Measurements from ENCODE around the gene FAM20A.

FAM20A gene

DNA sequence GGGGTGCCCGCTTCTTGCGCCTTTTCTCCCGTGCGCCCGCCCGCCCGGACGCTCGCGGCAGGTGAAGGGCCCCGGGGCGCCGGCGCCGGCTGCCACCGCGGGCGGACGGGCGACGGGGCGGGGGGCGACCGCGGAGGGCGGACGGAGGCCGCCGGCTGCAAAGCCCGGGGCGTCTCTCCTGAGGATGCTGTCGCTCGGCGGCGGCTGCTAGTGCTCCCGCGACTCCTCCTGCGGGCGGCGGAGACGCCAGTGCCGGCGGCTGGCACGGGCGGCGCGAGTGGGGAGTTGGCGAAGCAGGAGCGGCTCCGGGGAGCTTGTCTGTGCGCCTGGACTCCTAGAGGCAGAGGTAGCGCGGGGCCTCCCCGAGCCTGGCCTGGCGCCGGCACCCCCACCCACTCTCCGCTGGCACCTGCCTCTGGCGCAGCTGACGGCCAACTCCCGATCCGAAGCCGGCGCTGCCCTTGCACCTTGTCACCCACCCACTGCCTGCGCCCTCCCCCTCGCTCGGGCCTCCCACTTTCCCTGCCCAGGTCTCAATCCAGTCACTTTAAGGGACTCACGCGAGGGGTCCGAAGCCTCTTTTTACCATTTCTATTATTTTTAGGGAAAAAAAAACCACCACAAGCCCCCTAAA is at the start of gene FAM20A:
FAM20A (minus strand) TSS at position 437 of the 634 bp plus-strand sequence. CDS start 701 bp downstream, outside the sequence.
- in situ Hi-C loops (cut with MboI; ENCODE audit: low sequenced_read_pairs) = no loop called here

DNA sequence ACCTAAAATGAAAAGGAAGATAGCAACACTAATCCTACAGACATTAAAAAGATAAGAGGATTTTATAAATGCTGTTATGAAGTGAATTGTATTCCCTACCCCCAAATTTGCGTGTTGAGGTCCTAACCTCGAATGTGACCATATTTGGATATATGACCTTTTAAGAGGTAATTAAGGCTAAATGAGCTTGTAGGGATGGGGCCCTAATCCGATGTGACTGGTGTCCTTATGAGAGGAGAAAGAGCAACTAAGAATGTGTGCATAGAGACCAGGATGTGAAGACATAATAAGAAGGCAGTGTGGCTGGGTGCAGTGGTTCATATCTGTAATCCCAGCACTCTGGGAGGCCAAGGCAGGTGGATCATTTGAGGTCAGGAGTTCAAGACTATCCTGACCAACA is 48.2 kb upstream of the FAM20A start:
- in situ Hi-C loops (cut with MboI; ENCODE audit: low sequenced_read_pairs) = no loop called here

DNA sequence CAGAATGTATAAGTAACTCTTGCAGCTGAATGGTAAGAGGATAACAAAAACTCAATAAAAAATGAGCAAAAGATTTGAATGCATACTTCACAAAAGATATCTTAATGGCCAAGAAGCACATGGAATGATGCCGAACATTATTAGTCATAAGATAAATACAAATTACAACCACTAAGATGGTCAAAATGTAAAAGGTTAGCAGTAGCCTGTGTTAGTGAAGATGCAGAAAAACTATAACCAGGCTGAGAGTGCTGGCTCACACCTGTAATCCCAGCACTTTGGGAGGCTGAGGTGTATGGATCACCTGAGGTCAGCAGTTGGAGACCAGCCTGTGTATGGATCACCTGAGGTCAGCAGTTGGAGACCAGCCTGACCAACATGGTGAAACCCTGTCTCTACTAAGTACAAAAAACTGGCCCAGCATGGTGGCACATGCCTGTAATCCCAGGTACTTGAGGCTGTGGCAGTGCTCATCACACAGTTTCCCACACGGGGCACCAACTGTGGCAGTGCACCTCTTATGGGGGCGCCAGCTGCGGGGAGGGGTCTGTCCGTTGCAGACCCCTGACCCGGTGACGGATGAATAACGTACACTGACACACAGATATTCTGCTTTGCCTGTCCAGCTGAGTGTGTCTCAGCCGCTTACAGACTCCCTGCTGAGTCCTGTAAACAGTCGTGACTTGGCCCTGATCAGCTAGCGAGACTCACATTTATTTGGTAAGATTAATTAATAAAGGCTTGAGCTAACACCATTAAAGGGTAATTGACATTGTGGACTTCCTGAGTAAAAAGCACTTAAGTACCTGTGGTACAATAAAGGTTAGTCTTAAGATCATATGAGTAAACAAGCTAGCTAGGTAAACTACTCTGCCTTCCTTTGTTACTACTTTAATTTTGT is 45.7 kb upstream of the FAM20A start:
- in situ Hi-C loops (cut with MboI; ENCODE audit: low sequenced_read_pairs) = no loop called here

DNA sequence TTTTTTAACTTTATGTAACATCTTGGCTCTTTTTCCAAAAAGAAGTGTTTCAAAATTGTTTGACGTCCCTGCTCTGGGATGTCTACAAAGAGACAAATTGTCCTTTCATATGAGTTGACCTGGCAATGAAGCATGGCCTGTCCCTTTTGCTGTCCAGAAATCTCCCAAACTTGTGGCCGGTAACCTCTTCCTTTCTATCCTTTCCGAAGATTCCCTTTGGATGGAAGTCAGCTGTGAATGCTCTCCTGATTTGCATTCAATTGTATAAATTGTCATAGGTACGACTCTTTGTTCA is 40.9 kb upstream of the FAM20A start:
- in situ Hi-C loops (cut with MboI; ENCODE audit: low sequenced_read_pairs) = no loop called here

DNA sequence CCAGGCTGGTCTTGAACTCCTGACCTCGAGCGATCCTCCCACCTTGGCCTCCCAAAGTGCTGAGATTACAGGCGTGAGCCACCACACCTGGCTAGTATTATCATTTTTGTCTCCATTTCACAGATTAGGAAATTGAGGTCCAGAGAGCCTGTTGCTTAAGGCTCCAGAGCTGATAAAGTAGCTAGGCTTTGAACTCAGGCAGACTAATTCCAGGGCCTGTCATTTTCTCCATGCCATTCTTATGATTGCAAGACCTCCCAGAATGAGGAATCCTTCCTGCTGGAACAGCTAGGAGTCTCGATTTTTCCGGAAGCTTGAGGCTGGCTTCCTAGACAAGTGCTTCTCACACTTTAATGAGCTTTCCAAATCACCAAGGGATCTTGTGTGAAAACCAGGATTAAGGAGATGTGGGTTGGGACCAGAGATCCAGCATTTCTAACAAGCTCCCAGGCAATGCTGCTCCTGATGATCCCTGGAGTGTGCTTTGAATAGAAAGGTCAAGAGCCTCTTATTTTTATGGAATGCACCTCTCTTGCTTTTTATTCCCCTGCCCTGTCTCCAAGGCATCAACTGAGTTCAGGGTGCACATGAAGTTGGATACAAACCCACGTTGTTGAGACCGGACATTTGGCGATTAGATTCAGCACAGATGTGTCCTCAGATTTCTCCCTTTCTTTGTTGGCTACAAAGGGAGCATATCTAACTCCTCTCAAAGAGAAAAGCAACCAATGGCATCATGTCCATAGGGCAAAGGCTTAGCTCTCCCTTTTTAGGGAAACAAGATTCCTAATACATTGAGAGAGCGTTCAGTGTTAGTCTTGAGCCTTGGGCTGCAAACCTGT is 40.3 kb upstream of the FAM20A start:
- in situ Hi-C loops (cut with MboI; ENCODE audit: low sequenced_read_pairs) = no loop called here

DNA sequence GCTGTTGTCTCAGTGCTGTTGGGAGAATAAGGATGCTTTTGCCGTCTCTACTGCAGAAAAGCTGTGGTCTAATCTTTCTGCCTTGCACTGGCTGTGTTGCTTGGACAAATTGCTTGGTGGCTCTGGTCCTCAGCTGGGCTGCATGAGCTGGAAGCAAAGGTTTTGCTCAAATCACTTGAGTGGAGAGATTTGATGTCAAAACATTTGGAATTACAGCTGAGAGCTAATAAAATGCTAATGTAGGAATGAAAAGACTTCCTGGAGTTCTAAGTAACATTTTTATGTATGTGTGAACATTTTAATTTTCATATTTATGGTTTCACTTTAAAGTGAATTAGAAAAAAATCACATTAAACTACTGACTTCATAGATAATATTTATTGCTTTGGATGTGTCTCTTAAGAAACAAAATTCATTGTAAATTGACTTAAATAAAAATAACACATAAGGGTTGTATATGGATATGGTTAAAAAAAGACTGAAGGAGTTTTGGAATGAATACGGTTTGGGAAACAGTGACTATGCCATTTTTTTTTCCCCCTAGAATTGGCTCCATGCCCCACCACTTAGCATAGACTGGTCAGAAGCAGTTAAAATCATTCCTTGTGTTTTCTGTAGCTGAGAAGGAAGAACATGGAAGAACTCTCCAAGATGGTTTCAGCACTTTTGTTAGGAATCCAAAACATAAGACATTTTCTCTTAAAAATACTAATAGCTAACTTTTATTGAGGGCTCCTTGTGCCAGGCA is 39.2 kb upstream of the FAM20A start:
- in situ Hi-C loops (cut with MboI; ENCODE audit: low sequenced_read_pairs) = no loop called here

DNA sequence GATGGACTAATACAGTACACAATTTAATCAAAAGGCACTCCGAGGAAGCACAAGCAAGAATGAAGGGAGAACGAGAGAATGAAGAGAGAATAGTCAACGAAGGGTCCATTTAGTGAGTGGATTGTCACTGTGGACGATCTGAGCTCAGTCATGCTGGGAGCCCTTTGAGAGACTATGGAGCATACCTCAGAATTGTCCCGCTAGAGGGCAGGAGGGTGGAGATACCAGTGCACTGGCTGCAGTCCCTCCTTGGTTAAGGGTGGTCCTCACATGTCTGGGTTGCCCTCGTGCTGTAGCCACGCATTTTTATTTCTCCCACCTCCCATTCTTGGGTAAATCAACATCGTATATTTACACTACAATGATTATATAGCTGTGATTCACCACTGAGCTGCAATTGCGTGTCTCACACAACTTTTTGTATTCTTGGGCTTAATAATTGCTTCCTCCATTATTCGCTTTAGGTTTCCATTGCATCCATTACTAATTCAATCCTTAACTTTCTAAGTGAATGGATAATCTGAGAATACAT is 33.2 kb upstream of the FAM20A start:
- in situ Hi-C loops (cut with MboI; ENCODE audit: low sequenced_read_pairs) = no loop called here

DNA sequence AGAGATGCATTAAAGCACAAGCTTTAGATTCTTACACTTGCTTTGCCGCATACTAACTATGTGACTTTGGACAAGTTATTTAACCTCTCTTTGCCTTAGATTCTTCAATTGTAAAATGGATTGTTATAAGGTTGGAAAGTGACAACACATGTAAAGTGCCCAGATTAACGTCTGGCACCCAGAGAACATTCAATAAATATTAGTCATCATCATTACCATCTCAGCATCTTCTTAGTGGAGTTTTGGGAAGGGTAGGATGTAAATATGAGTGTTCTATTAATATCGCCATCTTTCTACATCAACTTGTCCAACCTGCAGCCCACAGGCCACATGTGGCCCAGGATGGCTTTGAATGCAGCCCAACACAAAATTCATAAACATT is 27.4 kb upstream of the FAM20A start:
- in situ Hi-C loops (cut with MboI; ENCODE audit: low sequenced_read_pairs) = no loop called here

DNA sequence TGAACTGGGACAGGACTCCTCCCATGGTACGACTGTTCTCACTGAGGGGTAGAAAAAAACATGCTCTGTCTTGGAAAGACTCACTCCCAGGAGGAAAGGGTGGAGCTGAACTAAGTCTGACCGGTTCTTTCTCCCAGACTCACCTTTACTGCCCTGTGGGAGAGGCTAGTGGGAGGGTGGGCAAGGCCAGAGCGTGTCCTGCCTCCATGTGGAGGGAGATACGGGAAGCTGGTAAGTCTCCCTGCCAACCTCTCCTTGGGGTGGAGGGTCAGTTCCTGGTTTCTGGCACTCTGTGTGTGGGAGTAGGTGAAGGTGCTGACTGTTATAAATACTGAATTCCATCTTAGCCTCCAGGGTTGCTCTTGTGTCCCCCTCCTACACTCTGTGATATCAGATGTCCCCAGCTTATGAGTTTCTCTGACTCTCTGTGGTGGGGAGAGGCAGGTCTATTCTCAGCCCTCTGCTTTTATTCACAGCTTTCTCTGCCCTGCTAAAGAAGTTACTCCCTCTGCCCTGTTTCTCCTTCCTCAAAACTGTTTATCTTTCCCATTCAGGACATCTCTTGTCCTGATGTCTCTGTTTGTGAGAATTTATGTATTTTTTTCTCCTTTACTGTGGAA is 26.9 kb upstream of the FAM20A start:
- in situ Hi-C loops (cut with MboI; ENCODE audit: low sequenced_read_pairs) = no loop called here

DNA sequence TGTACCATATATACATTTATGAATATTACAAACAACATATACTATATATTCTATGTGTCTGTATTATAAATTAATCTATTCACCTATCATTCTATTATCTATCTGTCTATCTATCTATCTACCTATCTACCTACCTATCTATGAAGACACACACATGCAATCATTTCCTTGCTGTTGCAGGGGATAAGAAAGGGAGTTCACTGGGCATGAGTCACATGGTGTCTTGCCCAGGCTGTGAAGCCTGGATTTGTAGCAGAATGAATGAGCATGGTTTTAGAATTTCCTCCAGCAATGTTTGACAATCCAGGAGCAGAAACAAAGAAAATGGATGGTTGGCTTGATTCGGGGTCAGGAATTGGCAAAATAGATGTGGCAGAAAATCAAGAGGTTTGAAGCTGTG is 23.2 kb upstream of the FAM20A start:
- in situ Hi-C loops (cut with MboI; ENCODE audit: low sequenced_read_pairs) = no loop called here

DNA sequence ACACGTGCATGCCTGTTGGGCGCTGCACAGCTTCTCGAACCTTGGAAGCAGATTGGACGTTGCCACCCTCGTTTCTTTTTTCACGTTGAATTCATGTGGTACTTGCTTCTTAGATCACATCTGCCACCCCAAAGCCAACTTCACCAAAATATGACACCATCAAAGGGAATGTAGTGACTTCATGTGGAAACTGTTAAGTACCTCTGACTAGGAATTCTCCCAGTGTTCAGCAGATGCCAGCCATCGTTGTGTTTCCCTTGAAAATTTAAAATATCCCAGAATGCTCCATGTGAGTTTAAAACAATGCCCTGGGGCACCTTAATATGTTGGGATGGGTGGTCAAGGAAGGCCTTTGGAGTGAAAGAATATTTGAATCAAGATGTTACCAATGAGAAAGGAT is 22.6 kb upstream of the FAM20A start:
- in situ Hi-C loops (cut with MboI; ENCODE audit: low sequenced_read_pairs) = no loop called here

DNA sequence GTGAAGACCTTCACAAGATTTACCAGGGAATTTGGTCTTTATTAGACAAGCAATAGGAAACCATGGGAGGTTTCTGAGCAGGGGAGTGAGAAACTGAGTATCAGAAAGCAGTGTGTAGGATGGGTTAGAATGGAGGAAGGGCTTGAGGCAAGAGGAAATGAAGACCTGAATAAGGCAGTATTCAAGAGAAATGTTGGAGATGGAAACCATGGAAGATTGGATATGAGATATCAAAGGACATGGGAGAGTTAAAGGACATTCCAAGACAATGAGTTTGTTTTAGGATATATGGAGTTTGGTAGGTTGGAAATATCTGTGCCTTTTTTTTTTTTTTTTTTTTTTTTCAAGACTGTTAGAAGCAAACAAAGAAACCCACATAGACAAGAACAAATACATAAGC is 21.3 kb upstream of the FAM20A start:
- in situ Hi-C loops (cut with MboI; ENCODE audit: low sequenced_read_pairs) = no loop called here

DNA sequence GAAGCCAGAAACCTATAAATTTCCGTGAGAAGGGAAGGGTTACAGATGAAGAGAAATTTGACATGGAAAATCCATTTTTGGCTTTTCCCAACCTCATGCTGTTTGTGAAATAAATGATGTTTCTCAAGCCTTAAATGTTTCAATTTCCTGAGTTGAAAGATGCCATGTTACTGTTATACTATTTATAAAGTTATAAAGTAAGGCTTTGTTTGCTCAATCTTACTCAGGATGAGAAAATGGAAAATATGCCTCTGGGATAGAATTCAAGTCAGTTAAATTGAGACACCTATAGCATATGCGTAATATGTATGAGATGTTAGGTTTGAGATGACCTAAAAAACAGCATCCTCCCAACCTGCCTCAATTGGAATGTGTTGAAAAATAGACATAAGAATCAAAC is 19.9 kb upstream of the FAM20A start:
- in situ Hi-C loops (cut with MboI; ENCODE audit: low sequenced_read_pairs) = no loop called here

DNA sequence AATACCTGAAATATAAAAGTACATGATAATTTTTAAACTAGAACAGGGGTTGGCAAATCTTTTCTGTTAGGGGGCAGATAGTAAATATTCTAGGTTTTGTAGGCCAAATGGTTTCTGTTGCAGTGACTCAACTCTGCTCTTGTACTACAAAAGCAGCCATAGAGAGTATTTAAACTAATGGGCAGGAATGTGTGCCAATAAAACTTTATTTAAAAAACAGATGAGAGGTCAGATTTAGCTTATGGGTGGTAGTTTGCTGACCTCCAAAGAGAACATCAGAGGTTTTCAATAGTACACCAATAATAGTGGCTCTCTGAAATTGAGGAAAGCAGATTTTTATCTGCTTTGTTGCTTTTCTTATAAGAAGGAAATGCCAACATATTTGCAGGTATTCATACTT is 15.2 kb upstream of the FAM20A start:
- in situ Hi-C loops (cut with MboI; ENCODE audit: low sequenced_read_pairs) = no loop called here

DNA sequence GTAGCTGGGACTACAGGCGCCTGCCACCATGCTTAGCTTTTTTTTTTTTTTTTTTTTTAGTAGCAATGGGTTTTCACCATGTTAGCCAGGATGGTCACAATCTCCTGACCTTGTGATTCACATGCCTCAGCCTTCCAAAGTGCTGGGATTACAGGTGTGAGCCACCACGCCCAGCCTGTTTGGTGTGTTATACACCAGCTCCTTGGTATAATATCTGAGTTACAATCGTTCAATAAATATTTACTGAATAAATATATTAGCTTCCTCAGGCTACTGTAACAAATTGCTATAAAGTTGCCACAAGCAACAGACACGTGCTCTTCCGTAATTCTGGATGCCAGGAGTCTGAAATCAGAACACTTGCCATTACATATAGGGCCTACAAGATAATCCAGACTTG is 13.6 kb upstream of the FAM20A start:
- in situ Hi-C loops (cut with MboI; ENCODE audit: low sequenced_read_pairs) = no loop called here

DNA sequence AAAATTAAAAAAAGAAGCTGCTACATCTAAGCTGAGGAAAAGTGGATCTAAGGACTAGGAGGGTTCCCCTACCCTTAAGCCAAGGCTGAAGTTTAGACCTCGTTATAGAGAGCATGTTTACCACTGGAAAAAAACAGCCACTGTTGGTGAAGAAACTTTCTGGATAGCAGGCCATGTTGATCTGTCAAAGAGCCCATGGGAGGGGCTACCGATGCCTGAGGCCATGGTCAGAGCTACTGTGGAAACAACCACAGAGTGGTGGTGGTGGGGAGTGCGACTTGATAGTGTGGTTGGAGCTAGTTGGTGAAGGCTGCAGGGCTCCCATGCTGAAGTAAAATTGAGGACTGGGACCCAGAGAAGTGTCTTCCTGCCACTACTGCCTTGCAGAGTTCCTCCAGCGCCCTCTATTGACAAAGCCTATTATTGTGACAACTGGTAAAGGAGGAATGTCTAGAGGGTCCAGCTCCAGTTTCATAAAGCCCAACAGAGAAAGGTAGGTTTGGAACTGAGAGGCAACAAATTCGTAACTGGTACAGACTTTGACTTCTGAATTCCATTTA is 12.7 kb upstream of the FAM20A start:
- in situ Hi-C loops (cut with MboI; ENCODE audit: low sequenced_read_pairs) = no loop called here

DNA sequence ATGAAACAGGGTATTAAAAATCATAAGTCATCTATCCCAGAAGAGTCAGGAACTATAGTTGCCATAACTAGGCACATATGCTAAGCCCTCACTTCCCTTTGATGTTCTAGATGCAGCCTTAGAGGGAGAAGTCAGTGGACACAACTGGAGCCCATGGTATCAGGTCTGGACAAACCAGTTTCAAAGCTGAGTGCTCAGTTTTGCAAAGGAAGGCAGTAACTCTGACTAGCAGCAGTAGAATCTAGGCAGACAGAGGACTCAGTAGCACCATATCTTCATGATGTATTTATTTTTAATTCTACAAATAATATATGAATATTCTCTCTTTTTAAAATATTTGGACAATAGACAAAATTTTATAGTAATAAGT is 11.7 kb upstream of the FAM20A start:
- in situ Hi-C loops (cut with MboI; ENCODE audit: low sequenced_read_pairs) = no loop called here

DNA sequence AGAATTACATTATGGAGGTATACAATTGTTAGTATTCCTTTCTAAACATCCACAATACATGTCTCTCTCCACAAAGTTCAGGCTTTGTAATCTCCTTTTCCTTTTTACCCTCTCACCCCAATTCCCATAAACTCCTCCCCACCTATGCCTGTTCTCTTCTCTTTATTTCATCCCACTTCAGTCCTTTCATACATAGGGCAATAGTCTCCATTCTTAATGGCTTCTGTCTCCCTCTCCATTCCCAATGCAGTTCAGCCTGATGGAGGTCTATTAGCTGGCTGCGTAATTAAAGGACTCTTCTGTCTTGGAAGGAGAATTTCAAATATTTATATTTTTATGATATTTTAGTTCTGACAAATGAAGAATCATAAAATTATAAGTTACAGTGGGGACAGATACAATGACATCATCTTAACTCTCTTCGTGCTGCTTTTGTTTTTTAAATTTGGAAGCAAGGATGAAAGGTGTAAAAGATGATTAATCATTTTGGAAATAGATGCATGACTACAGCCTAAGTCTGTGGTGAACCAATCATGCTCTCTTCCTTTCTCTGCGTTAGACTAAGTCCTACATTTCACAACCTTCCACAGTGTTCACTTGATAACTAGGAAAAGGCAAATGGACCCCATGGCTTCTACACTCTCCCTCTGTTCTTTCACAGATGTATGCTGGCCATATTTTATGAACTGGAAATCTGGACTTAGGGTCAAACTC is 11.2 kb upstream of the FAM20A start:
- in situ Hi-C loops (cut with MboI; ENCODE audit: low sequenced_read_pairs) = no loop called here

DNA sequence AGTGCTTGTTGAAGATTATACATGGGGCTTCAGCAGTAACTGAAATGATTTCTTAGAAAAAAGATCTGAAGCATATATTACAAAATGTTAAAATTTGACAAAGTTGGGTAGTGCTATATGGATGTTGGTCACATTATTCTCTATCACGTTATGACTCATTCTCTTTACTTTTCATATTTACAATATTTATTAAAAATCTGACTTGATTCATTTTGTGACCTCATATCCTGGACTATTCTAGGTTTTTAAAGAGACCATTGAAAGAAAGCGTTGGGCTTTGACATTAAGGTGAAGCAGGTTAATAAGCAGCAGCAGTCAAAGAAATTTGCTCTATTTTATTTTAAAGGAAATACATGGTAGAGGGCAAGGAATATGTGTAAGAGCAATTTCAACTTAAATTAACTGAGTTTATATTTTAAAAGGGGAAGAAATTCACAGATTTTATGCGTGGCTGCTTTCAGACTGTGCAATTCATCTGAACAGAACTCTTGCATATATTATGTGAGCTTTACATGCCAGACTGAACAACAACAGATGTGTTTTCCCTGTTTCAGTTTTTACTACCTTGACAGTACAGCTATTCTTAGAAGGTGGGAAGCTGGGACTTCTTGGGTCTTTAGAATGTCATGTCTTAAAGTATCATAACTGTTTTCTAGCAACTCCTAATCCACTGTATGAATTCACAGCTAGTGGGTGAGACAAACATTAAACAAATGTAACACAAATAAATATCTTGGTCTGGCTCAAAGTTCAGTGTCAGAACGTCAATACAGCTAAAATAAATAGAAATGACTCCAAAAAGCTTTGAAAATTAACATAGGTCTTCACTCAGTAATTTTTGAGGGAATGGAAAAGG is 10.4 kb upstream of the FAM20A start:
- in situ Hi-C loops (cut with MboI; ENCODE audit: low sequenced_read_pairs) = no loop called here

All from HL-60/S4 (cell line).